Measurements from ENCODE around the gene WWC1.

The WWC1 gene

DNA sequence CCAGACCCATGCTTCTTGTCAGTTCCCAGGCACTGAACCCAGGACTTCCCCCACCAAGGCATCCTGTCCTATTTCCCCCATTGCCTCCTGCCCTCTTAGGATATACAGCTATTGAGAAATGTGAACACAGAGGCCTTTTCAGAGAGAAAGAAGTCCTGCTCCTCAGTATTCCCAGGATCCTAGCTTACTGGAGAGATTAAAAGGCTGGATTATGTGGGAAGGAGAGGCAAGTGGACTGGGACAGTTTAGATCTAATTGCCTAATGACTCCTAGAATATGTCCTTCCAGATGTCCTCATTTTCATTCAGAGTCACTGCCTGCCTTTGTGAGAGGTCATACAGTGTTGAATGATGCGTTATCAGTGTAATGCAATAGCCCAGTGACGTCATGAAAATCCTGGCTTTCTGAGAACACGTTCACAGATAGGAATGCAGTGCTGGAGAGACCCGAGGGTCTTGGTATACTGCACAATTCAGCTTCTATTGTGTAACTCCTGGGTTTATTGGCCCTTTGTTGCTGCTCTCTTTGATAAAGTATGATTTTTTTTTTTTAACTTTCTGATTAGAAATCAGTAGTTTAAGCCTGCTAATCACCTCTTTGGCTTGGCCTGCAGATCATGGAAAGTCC, 26.2 kb downstream of the WWC1 start:
- H3K27ac ChIP-seq = peak overlapping the region; percentile 96
- TF ChIP-seq, protein P1, sequence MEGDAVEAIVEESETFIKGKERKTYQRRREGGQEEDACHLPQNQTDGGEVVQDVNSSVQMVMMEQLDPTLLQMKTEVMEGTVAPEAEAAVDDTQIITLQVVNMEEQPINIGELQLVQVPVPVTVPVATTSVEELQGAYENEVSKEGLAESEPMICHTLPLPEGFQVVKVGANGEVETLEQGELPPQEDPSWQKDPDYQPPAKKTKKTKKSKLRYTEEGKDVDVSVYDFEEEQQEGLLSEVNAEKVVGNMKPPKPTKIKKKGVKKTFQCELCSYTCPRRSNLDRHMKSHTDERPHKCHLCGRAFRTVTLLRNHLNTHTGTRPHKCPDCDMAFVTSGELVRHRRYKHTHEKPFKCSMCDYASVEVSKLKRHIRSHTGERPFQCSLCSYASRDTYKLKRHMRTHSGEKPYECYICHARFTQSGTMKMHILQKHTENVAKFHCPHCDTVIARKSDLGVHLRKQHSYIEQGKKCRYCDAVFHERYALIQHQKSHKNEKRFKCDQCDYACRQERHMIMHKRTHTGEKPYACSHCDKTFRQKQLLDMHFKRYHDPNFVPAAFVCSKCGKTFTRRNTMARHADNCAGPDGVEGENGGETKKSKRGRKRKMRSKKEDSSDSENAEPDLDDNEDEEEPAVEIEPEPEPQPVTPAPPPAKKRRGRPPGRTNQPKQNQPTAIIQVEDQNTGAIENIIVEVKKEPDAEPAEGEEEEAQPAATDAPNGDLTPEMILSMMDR (conservative IDR thresholded peaks at IDR 0.05) = no peak

DNA sequence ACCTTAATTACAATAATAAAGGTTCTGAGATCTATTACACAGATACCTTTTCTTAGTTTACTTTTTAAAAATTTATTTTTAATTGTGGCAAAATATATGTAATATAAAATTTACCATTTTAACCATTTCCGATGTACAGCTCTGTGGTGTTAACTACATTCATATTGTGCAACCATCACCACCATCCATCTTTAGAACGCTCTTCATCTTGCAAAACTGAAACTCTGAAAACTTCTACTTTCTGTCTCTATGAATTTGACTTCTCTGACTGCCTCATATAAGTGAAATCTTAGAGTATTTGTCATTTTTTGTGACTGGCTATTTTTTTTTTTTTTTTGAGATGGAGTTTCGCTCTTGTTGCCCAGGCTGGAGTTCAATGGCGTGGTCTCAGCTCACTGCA, 26.8 kb downstream of the WWC1 start:
- TF ChIP-seq, protein P1 (conservative IDR thresholded peaks at IDR 0.05) = no peak
- peak overlapping the region; percentile 96 for H3K27ac ChIP-seq

DNA sequence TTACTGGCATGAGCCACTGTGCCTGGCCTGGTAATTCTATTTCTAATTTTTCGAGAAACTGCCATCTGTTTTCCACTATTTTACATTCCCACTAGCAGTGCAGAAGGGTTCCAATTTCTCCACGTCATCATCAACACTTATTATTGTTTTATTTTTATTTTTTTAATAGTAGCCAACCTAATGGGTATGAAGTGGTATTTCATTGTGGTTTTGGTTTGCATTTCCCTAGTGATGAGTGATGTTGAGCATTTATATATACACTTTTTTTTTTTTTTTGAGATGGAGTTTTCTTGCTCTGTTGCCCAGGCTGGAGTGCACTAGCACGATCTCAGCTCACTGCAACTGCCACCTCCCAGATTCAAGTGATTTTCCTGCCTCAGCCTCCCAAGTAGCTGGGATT, 28.3 kb downstream of the WWC1 start:
- TF ChIP-seq, protein P1 (conservative IDR thresholded peaks at IDR 0.05) = no peak
- no peak overlapping the region for H3K27ac ChIP-seq

DNA sequence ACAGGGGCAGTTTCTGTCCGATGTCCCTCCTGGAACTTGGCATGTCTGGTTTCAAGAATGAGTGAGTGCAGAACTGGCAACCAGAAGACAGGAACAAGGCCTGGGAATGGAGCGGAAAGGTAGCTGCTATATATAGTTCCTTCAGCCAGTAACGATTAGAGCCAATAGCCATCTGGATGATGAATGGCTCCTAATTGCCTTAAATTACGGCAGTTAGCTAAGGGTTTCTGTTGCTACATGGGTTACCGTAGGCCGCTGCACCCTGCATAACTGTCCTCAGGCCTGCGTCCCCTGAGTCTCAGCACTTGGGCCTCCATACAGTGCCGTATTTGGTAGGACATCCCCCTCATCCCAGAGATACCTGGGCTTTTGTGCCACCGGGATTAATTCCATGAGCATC, 29.4 kb downstream of the WWC1 start:
- TF ChIP-seq, protein P1 (conservative IDR thresholded peaks at IDR 0.05) = no peak
- no peak overlapping the region for H3K27ac ChIP-seq

DNA sequence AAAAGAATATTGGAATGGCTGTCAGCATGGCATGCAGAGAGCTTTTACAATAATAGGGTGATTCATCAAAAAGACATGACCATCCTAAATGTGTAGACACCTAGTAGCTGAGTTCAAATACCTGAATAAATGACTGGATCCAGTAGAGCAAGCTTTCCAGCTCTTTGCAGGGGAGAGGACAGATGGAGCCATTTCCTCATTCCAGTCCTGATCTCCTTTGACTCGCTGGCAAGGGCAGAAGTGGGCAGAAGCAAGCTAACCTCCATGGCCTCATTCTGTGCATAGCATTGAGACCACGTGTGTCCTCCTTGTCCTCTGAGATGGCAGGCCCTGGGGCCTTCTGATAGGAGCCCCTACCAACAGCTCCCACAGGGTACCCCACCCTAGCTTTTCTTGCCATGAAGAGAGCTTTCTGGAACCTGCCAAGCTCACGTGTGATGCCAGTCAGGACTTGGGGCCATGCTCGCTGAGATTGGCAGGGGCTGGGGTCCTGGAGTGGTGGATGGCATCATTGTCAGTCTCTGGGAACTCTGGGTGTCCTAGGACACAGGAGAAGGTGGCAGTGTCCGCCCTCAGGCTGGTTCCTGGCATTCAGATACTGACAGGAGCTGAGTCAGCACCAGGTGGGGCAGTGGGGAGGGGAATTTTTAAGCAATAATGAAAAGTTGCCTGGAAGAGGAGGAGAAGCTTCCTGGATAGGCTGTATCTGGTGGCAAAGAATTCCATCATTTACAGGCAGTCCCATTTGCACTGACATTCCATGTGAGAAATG, 33.6 kb downstream of the WWC1 start:
- TF ChIP-seq, protein P1 (conservative IDR thresholded peaks at IDR 0.05) = no peak
- H3K27ac ChIP-seq = peak overlapping the region; percentile 16; the same call in 1 of the 2 replicates

DNA sequence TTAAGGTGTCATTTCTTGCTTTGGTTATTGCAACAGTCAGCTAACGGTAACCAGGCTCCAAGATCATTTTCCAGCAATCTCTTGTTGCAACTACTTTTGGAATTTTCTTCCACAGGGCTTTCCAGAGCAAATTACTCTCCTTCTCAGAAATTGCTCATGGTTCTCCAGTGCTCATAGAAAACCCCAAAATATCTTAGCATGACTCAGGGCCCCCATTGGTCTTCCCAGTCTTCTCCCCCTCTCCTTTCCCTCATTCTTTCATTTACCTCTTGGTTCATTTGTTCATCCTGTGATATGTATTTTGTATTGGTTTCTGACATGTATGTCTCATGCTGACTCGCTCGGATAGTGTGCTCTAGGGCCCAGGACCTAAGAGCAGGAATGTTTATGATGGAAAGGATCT, 35.6 kb downstream of the WWC1 start:
- TF ChIP-seq, protein P1 (conservative IDR thresholded peaks at IDR 0.05) = no peak
- H3K27ac ChIP-seq = peak overlapping the region; percentile 88

DNA sequence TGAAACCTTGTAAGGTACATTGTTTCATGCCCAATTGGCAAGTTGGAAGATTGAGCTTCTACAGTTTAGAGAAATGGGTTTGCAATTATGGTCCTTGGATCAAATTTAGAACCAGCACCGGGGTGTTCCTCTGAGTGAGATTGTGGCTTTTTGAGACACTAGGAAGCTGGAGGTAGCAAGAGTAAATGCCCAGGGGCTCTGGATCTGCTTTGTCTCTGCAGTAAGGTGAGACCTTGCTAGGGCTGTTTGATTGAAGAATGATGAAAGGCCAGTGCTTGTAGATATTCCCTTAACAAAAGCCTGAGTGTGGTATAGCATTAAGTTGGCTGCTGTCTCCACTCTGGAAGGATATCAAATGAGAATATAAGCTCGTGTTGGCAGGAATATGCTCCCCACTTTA, 36.0 kb downstream of the WWC1 start:
- TF ChIP-seq, protein P1 (conservative IDR thresholded peaks at IDR 0.05) = no peak
- H3K27ac ChIP-seq = peak overlapping the region; percentile 88
